Brain microvascular endothelial cell (primary cell): ENCODE data around the gene TBATA.

Source experiments
- DNase-seq: peaks from one replicate; pipeline ENCODE4 v3.0.0-alpha.2; 2020
- H3K27ac ChIP-seq: fragments of 250-450 bp; sonication (Bioruptor Pico); 2 replicates; pipeline ENCODE4 v1.5.1; 2020; ENCODE audit warnings: mild to moderate bottlenecking, moderate library complexity
- H3K27me3 ChIP-seq: fragments of 250-450 bp; sonication (Bioruptor Pico); replicated peaks from 2 replicates; pipeline ENCODE4 v1.5.1; 2020; ENCODE audit warnings: mild to moderate bottlenecking
- H3K36me3 ChIP-seq: fragments of 250-450 bp; sonication (Bioruptor Pico); replicated peaks from 2 replicates; pipeline ENCODE4 v1.5.1; 2020; ENCODE audit warnings: mild to moderate bottlenecking
- H3K4me3 ChIP-seq: 2 replicates; pipeline ENCODE4 v1.5.1; 2011; ENCODE audit warnings: low read depth, mild to moderate bottlenecking, control low read depth, low read length, moderate library complexity
- CTCF ChIP-seq: IDR thresholded peaks from 2 replicates; pipeline ENCODE4 v1.5.1; 2011; ENCODE audit warnings: low read depth, mild to moderate bottlenecking, moderate library complexity, low read length, control low read depth, inconsistent platforms; ENCODE audit errors: missing control alignments
- in situ Hi-C: cut with HindIII; loops from 2 replicates; pipeline ENCODE4 v1.10.0; 2017; ENCODE audit warnings: low sequenced_read_pairs, low pct_ligation_motif_present

Gene TBATA

GRCh38 chr10:70722820-70723424 lies 62.3 kb downstream of the TBATA start:
- in situ Hi-C loops = no loop called here
- Histone ChIP-seq H3K27ac (no peak overlapping the region), H3K27me3 (no peaks in the 10 kb centered on the region), H3K4me3 (no peak overlapping the region), H3K36me3 (no peaks in the 10 kb centered on the region)
- DNase-seq = peak; percentile 40
- no peak for TF ChIP-seq CTCF
